Measurements from ENCODE around the gene WWC1. TPM values are rescaled to one million over a fixed set of nuclear protein-coding genes. Genes with fewer than 3 reads are reported as not detected.

The WWC1 gene
- total and polyA plus RNA-seq, 9 of the 15 experiments (the other 6 are each of a cell fraction or from before 2014, with no cell fraction given): under 0.01 to 0.54 (median 0.42) TPM; not detected in 6

GRCh38 chr5:168474319-168474718 lies 182.9 kb downstream of the WWC1 start:
- no peak for TF ChIP-seq ARHGAP35 (IDR thresholded peaks at IDR 0.05; ENCODE audit: partially characterized antibody)
- DNase-seq (ENCODE audit: extremely low read depth in 1 of 4, low spot score in 3 of 4) (no peak), ATAC-seq (no peak), FAIRE-seq (no peak)
- Histone ChIP-seq H3K36me3 (ENCODE audit: control insufficient read depth, insufficient read depth, low read length) (no peaks in the 10 kb centered on the region), H3K27me3 (ENCODE audit: control insufficient read depth in 2 of 2, insufficient read depth in 2 of 2, low read length in 2 of 2) (peaks cover 14 to 39% of the 10 kb centered on the region in 2 experiments), H3K4me2 (ENCODE audit: insufficient read depth, low read length) (no peak overlapping the region), H3K4me3 (no peak overlapping the region), H3K9me3 (replicated peaks; ENCODE audit: control insufficient read depth, insufficient read depth, low read depth, low read length) (no peaks in the 10 kb centered on the region), H3K79me2 (ENCODE audit: control insufficient read depth, insufficient read depth, low read length) (no peaks in the 10 kb centered on the region), H3K4me1 (replicated peaks in 1 of 2; ENCODE audit: control insufficient read depth in 2 of 2, insufficient read depth in 2 of 2, low read length in 2 of 2) (peaks cover 0 to 4% of the 10 kb centered on the region in 2 experiments; a peak in 1 of 5 replicates), H2AFZ (ENCODE audit: low read depth, low read length) (no peak overlapping the region), H3K9ac (ENCODE audit: insufficient read depth in 1 of 2, low read depth in 2 of 2, low read length in 2 of 2) (no peak overlapping the region), H3K9me1 (ENCODE audit: control insufficient read depth, insufficient read depth, low read length) (no peaks in the 10 kb centered on the region), H4K20me1 (replicated peaks; ENCODE audit: control insufficient read depth, insufficient read depth, low read length) (no peaks in the 10 kb centered on the region), H3K27ac (ENCODE audit: extremely low read depth, low read depth, low read length) (no peak overlapping the region)
- in situ Hi-C loops (cut with MboI): no loop called here
- 0% methylated on average over 1 of the region's 1 CpG for WGBS (ENCODE audit: insufficient coverage, low coverage, missing lambda C conversion rate)
- ChIA-PET POLR2A (no interaction called here), CTCF (ENCODE audit: low intra/inter-chr PET ratio) (no interaction called here)
- no TSS peak for BruUV-seq (replicated peaks)
- intact Hi-C loops (cut with micrococcal nuclease): no loop called here

GRCh38 chr5:168477060-168477459 lies 185.6 kb downstream of the WWC1 start:
- in situ Hi-C loops (cut with MboI): no loop called here
- Histone ChIP-seq H3K9me3 (replicated peaks; ENCODE audit: control insufficient read depth, insufficient read depth, low read depth, low read length) (no peaks in the 10 kb centered on the region), H3K27me3 (ENCODE audit: control insufficient read depth in 2 of 2, insufficient read depth in 2 of 2, low read length in 2 of 2) (peaks cover 5 to 12% of the 10 kb centered on the region in 2 experiments), H3K9me1 (ENCODE audit: control insufficient read depth, insufficient read depth, low read length) (no peaks in the 10 kb centered on the region), H3K36me3 (ENCODE audit: control insufficient read depth, insufficient read depth, low read length) (no peaks in the 10 kb centered on the region), H3K4me2 (ENCODE audit: insufficient read depth, low read length) (peak overlapping the region; percentile 27), H2AFZ (ENCODE audit: low read depth, low read length) (peak overlapping the region; percentile 56), H4K20me1 (replicated peaks; ENCODE audit: control insufficient read depth, insufficient read depth, low read length) (no peaks in the 10 kb centered on the region), H3K9ac (ENCODE audit: insufficient read depth in 1 of 2, low read depth in 2 of 2, low read length in 2 of 2) (no peak overlapping the region), H3K27ac (ENCODE audit: extremely low read depth, low read depth, low read length) (no peak overlapping the region), H3K79me2 (ENCODE audit: control insufficient read depth, insufficient read depth, low read length) (no peaks in the 10 kb centered on the region), H3K4me3 (no peak overlapping the region), H3K4me1 (replicated peaks in 1 of 2; ENCODE audit: control insufficient read depth in 2 of 2, insufficient read depth in 2 of 2, low read length in 2 of 2) (peaks cover 0 to 5% of the 10 kb centered on the region in 2 experiments; a peak in 1 of 5 replicates)
- intact Hi-C loops (cut with micrococcal nuclease): no loop called here
- POLR2A ChIA-PET: interaction anchor here (0.9 to 1.1 kb wide), 2 partner anchors 8 to 10 kb away, joined by 3 to 5 read pairs; no protein-coding TSS in a partner anchor
- no TSS peak for BruUV-seq (replicated peaks)
- DNase-seq (ENCODE audit: extremely low read depth in 1 of 4, low spot score in 3 of 4) (peak in 2 of 4 experiments; percentile 41 to 66), ATAC-seq (peak; percentile 85), FAIRE-seq (peak; percentile 76)
- CTCF ChIA-PET (ENCODE audit: low intra/inter-chr PET ratio): no interaction called here
- WGBS (ENCODE audit: insufficient coverage, low coverage, missing lambda C conversion rate): 3% methylated on average over 7 of the region's 7 CpGs
- TF ChIP-seq CEBPZ (IDR thresholded peaks at IDR 0.05; ENCODE audit: borderline replicate concordance, low read depth, low read length) (no peak), TSC22D4 (tag; IDR thresholded peaks at IDR 0.05) (no peak), MLX (CRISPR knock-in tag; conservative IDR thresholded peaks at IDR 0.05) (no peak), RERE (CRISPR knock-in tag; IDR thresholded peaks at IDR 0.05; ENCODE audit: borderline replicate concordance) (no peak)

Measured in K562 (cell line).